Stomach (tissue), 9 donors: ENCODE data around the gene SPON2. TPM values are rescaled to one million over a fixed set of nuclear protein-coding genes. Genes with fewer than 3 reads are reported as not detected.

Source experiments
- DNase-seq, 2 donors: peaks; one replicate each; pipeline versions ENCODE4 v3.0.0 to v3.0.0-alpha.2; 2013 to 2019
- H3K27ac ChIP-seq, 5 donors: fragments of 200-600 bp in 4 of 5; sonication (generic) in 4 of 5; one replicate each; pipeline ENCODE4 v1.5.1; 2013 to 2019; ENCODE audit warnings: mild to moderate bottlenecking in 1 of 5, moderate library complexity in 1 of 5
- H3K27me3 ChIP-seq, 3 donors: fragments of 200-600 bp; sonication (generic); one replicate each; pipeline ENCODE4 v1.5.1; 2017 to 2019; ENCODE audit warnings: mixed run types in 1 of 3
- H3K36me3 ChIP-seq, 4 donors: fragments of 200-600 bp; sonication (generic); 1 replicate in 3 of 4; 2 replicates in 1 of 4; pipeline ENCODE4 v1.5.1; 2016 to 2019
- H3K4me1 ChIP-seq, 4 donors: fragments of 200-600 bp; sonication (generic); one replicate each; pipeline ENCODE4 v1.5.1; 2016 to 2019
- H3K4me3 ChIP-seq, 4 donors: fragments of 200-600 bp; sonication (generic) in 3 of 4; one replicate each; pipeline ENCODE4 v1.5.1; 2016 to 2019; ENCODE audit warnings: mild to moderate bottlenecking in 1 of 4
- H3K9me3 ChIP-seq, 4 donors: fragments of 200-600 bp; sonication (generic); one replicate each; pipeline ENCODE4 v1.5.1; 2016 to 2019
- EP300 ChIP-seq: sonication (generic); formaldehyde crosslinking; IDR thresholded peaks from one replicate; pipeline ENCODE4 v1.6.1; 2017; ENCODE audit warnings: antibody characterized with exemption
- POLR2A ChIP-seq, 4 donors: fragments of 450-650 bp; IDR thresholded peaks; one replicate each; pipeline ENCODE4 v1.6.1; 2016; ENCODE audit warnings: antibody characterized with exemption in 4 of 4, control low read depth in 2 of 4, mild to moderate bottlenecking in 1 of 4, moderate library complexity in 1 of 4
- POLR2AphosphoS5 ChIP-seq, 3 donors: sonication (generic); formaldehyde crosslinking; IDR thresholded peaks; one replicate each; pipeline ENCODE4 v1.6.1; 2016; ENCODE audit warnings: antibody characterized with exemption in 3 of 3
- WGBS, 5 donors: extraction: QIAGEN DNeasy Blood & Tissue Kit in 3 of 5; methylation state at CpG; one replicate each; pipeline versions ENCODE4 v1.1.5 to v1.1.7; 2013 to 2018; 5-methylcytosine and 5-hydroxymethylcytosine counted together
- intact Hi-C: fragments of 100-400 bp; cut with DNase I; formaldehyde crosslinking; loops from one replicate; pipeline ENCODE4 v1.15.1; 2023; ENCODE audit warnings: low total_unique reads
- polyA plus RNA-seq, 3 donors: library from polyadenylated mRNA; stranded (reverse); fragments of 200-250 nt; gene quantifications; one replicate each; pipeline ENCODE4 v1.2.3, GENCODE V29; 2013
- total RNA-seq, 5 donors: library from RNA; depleted of rRNA; stranded (reverse); fragments of >200 nt; gene quantifications; one replicate each; pipeline versions ENCODE4 v1.1.0 to v1.2.3, GENCODE V29; 2014 to 2016
- TF ChIP-seq, protein P1 (sequence below), 7 experiments: fragments of 450-650 bp in 4 of 7; fragments of 200-600 bp in 3 of 7; sonication (generic) in 3 of 7; IDR thresholded peaks; one replicate each; pipeline ENCODE4 v1.5.1; 2016 to 2019; ENCODE audit warnings: antibody characterized with exemption in 7 of 7, control low read depth in 2 of 7, mild to moderate bottlenecking in 1 of 7
- donor health status: healthy with polysubstance abuse.
- donor health status: Bipolar disorder and iron deficiency.
- donor health status: healthy.

The SPON2 gene
- total and polyA plus RNA-seq, 8 donors = 12.8 to 224 (median 47.6) TPM

- peak; percentile 53 to 65 for DNase-seq
- H3K36me3 ChIP-seq = no peaks in the 10 kb centered on the region
- intact Hi-C loops = no loop called here
- peaks cover 5 to 31% (median 22%) of the 10 kb centered on the region in 4 donors for H3K4me1 ChIP-seq
- peak overlapping the region in 2 of 5 donors; percentile 35 to 55 for H3K27ac ChIP-seq
- peaks cover 0 to 7% (median 0%) of the 10 kb centered on the region in 3 donors for H3K27me3 ChIP-seq
- H3K4me3 ChIP-seq = no peak overlapping the region
- peak in 1 of 3 donors; percentile 6 for TF ChIP-seq POLR2AphosphoS5 (IDR thresholded peaks at IDR 0.05)
- no peak for TF ChIP-seq POLR2A (IDR thresholded peaks at IDR 0.05)
- peaks cover 0 to 16% (median 12%) of the 10 kb centered on the region in 4 donors for H3K9me3 ChIP-seq
- WGBS, 5 donors = 35 to 53% (median 40%) methylated on average over 21 of the region's 21 CpGs
Observed at GRCh38 chr4:1154523-1155182, 17.7 kb downstream of the SPON2 start.

GRCh38 chr4:1154126-1154522 lies 18.3 kb downstream of the SPON2 start:
- Histone ChIP-seq H3K4me3 (no peak overlapping the region), H3K27me3 (peaks cover 0 to 7% (median 0%) of the 10 kb centered on the region in 3 donors), H3K36me3 (no peaks in the 10 kb centered on the region), H3K4me1 (peaks cover 5 to 31% (median 22%) of the 10 kb centered on the region in 4 donors), H3K27ac (no peak overlapping the region), H3K9me3 (peaks cover 0 to 16% (median 12%) of the 10 kb centered on the region in 4 donors)
- 48 to 63% (median 56%) methylated on average over 7 of the region's 7 CpGs for WGBS, 5 donors
- DNase-seq = peak in 1 of 2 donors; percentile 22
- TF ChIP-seq EP300 (no peak), POLR2A (IDR thresholded peaks at IDR 0.05) (no peak)
- intact Hi-C loops = no loop called here

DNA sequence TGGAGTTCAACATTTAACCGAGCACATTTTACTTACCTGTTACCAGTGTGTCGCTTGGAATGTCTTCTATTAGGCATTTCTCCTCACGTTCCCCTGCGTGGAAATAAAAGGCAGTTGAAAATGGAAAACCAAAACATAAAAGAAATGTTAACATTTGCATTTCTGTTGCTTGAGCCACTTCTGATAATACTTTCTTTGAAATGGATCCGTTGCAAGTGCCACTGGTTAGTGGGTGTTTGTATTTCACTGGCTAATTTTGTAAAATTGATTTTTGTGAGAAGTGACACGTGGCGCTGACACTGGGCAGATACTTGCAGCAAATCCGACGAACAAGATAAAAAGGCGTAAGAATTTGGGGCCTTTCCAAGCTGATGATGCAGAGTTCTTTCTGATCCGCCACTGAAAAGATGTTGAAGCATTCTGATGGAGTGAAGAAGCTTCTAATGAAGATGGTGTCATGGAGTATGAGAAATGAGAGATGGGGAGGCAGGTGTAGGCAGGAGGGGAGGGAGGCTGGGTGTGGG lies 18.8 kb downstream of the SPON2 start:
- Histone ChIP-seq H3K9me3 (peaks cover 0 to 14% (median 11%) of the 10 kb centered on the region in 4 donors), H3K36me3 (no peaks in the 10 kb centered on the region), H3K4me3 (no peak overlapping the region), H3K27me3 (peaks cover 0 to 7% (median 0%) of the 10 kb centered on the region in 3 donors), H3K27ac (no peak overlapping the region), H3K4me1 (peaks cover 5 to 31% (median 22%) of the 10 kb centered on the region in 4 donors)
- intact Hi-C loops = no loop called here
- no peak for TF ChIP-seq EP300
- TF ChIP-seq, protein P1, sequence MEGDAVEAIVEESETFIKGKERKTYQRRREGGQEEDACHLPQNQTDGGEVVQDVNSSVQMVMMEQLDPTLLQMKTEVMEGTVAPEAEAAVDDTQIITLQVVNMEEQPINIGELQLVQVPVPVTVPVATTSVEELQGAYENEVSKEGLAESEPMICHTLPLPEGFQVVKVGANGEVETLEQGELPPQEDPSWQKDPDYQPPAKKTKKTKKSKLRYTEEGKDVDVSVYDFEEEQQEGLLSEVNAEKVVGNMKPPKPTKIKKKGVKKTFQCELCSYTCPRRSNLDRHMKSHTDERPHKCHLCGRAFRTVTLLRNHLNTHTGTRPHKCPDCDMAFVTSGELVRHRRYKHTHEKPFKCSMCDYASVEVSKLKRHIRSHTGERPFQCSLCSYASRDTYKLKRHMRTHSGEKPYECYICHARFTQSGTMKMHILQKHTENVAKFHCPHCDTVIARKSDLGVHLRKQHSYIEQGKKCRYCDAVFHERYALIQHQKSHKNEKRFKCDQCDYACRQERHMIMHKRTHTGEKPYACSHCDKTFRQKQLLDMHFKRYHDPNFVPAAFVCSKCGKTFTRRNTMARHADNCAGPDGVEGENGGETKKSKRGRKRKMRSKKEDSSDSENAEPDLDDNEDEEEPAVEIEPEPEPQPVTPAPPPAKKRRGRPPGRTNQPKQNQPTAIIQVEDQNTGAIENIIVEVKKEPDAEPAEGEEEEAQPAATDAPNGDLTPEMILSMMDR (IDR thresholded peaks at IDR 0.05) = no peak
- TF ChIP-seq POLR2AphosphoS5 (IDR thresholded peaks at IDR 0.05) = no peak
- TF ChIP-seq POLR2A (IDR thresholded peaks at IDR 0.05) = no peak
- DNase-seq = no peak
- WGBS, 5 donors = 63 to 70% (median 65%) methylated on average over 11 of the region's 11 CpGs

- WGBS, 5 donors = 33 to 58% (median 44%) methylated on average over 3 to 6 of the region's 6 CpGs
- intact Hi-C loops = no loop called here
- Histone ChIP-seq H3K4me1 (peaks cover 5 to 31% (median 22%) of the 10 kb centered on the region in 4 donors), H3K36me3 (no peaks in the 10 kb centered on the region), H3K9me3 (peaks cover 0 to under 1% (median 0%) of the 10 kb centered on the region in 4 donors), H3K4me3 (no peak overlapping the region), H3K27me3 (peaks cover 0 to 7% (median 0%) of the 10 kb centered on the region in 3 donors), H3K27ac (no peak overlapping the region)
- DNase-seq = no peak
- TF ChIP-seq POLR2AphosphoS5 (IDR thresholded peaks at IDR 0.05) (no peak), POLR2A (IDR thresholded peaks at IDR 0.05) (no peak), EP300 (no peak)
- TF ChIP-seq, protein P1 (IDR thresholded peaks at IDR 0.05) = no peak
Observed at GRCh38 chr4:1152290-1152689, 20.1 kb downstream of the SPON2 start.

- intact Hi-C loops = no loop called here
- Histone ChIP-seq H3K27me3 (peaks cover 0 to 7% (median 0%) of the 10 kb centered on the region in 3 donors), H3K4me3 (no peak overlapping the region), H3K4me1 (peaks cover 5 to 31% (median 22%) of the 10 kb centered on the region in 4 donors), H3K36me3 (no peaks in the 10 kb centered on the region), H3K9me3 (no peaks in the 10 kb centered on the region), H3K27ac (no peak overlapping the region)
- WGBS, 5 donors = 84 to 96% (median 93%) methylated on average over 2 to 6 of the region's 6 CpGs
- no peak for DNase-seq
- TF ChIP-seq, protein P1 (IDR thresholded peaks at IDR 0.05) = no peak
- no peak for TF ChIP-seq EP300
- no peak for TF ChIP-seq POLR2AphosphoS5 (IDR thresholded peaks at IDR 0.05)
- no peak for TF ChIP-seq POLR2A (IDR thresholded peaks at IDR 0.05)
Observed at GRCh38 chr4:1151541-1151940, 20.8 kb downstream of the SPON2 start.
